ENCODE measurements around the gene PAPPA2. TPM values are rescaled to one million over a fixed set of nuclear protein-coding genes. Genes with fewer than 3 reads are reported as not detected.

The PAPPA2 gene
- polyA plus RNA-seq, 1 donor = 1.4 TPM

GRCh38 chr1:176566004-176566975, 103.3 kb downstream of the PAPPA2 start:
- Histone ChIP-seq H3K4me1 (ENCODE audit: control insufficient read depth, insufficient read depth, low read length) (no peaks in the 10 kb centered on the region), H3K27me3 (ENCODE audit: control insufficient read depth, insufficient read depth, low read length) (no peaks in the 10 kb centered on the region), H3K9me3 (ENCODE audit: control insufficient read depth, low read depth, low read length) (no peaks in the 10 kb centered on the region), H3K27ac (ENCODE audit: low read length) (no peak overlapping the region), H3K36me3 (ENCODE audit: control insufficient read depth, insufficient read depth, low read length) (no peaks in the 10 kb centered on the region), H3K4me3 (ENCODE audit: low read length) (no peak overlapping the region)
- DNase-seq = no peak
- no CpG with 5 or more reads among the region's 2 CpGs for WGBS (ENCODE audit: insufficient coverage, low lambda C conversion rate)

GRCh38 chr1:176567190-176567794, 104.3 kb downstream of the PAPPA2 start:
- Histone ChIP-seq H3K9me3 (ENCODE audit: control insufficient read depth, low read depth, low read length) (no peaks in the 10 kb centered on the region), H3K27me3 (ENCODE audit: control insufficient read depth, insufficient read depth, low read length) (no peaks in the 10 kb centered on the region), H3K27ac (ENCODE audit: low read length) (no peak overlapping the region), H3K4me3 (ENCODE audit: low read length) (no peak overlapping the region), H3K36me3 (ENCODE audit: control insufficient read depth, insufficient read depth, low read length) (no peaks in the 10 kb centered on the region), H3K4me1 (ENCODE audit: control insufficient read depth, insufficient read depth, low read length) (no peaks in the 10 kb centered on the region)
- no CpG with 5 or more reads among the region's 3 CpGs for WGBS (ENCODE audit: insufficient coverage, low lambda C conversion rate)
- DNase-seq = no peak

GRCh38 chr1:176568185-176568584, 105.2 kb downstream of the PAPPA2 start:
- WGBS (ENCODE audit: insufficient coverage, low lambda C conversion rate) = no CpG with 5 or more reads among the region's 1 CpG
- H3K36me3 ChIP-seq (ENCODE audit: control insufficient read depth, insufficient read depth, low read length) = no peaks in the 10 kb centered on the region
- H3K27ac ChIP-seq (ENCODE audit: low read length) = no peak overlapping the region

DNA sequence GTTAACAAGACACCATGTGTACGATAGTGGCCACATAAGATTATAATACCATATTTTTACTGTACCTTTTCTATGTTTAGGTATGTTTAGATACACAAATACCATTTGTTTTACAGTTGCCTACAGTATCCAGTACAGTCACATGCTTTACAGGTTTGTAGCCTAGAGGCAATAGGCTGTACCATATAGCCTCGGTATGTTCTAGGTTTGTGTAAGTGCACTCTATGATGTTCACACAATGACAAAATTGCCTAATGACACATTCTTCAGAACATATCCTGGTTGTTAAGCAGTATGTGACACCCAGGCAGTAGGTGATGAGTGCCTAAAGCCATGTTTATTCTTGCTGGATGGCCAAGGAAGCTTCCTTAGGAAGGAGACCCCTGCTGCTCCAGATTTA, 111.8 kb downstream of the PAPPA2 start:
- Histone ChIP-seq H3K27me3 (ENCODE audit: control insufficient read depth, insufficient read depth, low read length) (no peaks in the 10 kb centered on the region), H3K27ac (ENCODE audit: low read length) (no peak overlapping the region), H3K4me1 (ENCODE audit: control insufficient read depth, insufficient read depth, low read length) (no peaks in the 10 kb centered on the region), H3K4me3 (ENCODE audit: low read length) (no peak overlapping the region), H3K9me3 (ENCODE audit: control insufficient read depth, low read depth, low read length) (no peaks in the 10 kb centered on the region), H3K36me3 (ENCODE audit: control insufficient read depth, insufficient read depth, low read length) (no peaks in the 10 kb centered on the region)
- no peak for DNase-seq
- WGBS (ENCODE audit: insufficient coverage, low lambda C conversion rate) = no CpG with 5 or more reads among the region's 2 CpGs

More at GRCh38 chr1:176568185-176568584, 105.2 kb downstream of the PAPPA2 start:
- Histone ChIP-seq H3K27me3 (ENCODE audit: control insufficient read depth, insufficient read depth, low read length) (no peaks in the 10 kb centered on the region), H3K4me3 (ENCODE audit: low read length) (no peak overlapping the region), H3K9me3 (ENCODE audit: control insufficient read depth, low read depth, low read length) (no peaks in the 10 kb centered on the region), H3K4me1 (ENCODE audit: control insufficient read depth, insufficient read depth, low read length) (no peaks in the 10 kb centered on the region)
- no peak for DNase-seq

- 100% methylated on average over 1 of the region's 1 CpG for WGBS (ENCODE audit: insufficient coverage, low lambda C conversion rate)
- no peak overlapping the region for H3K4me3 ChIP-seq (ENCODE audit: low read length)
- no peak overlapping the region for H3K27ac ChIP-seq (ENCODE audit: low read length)
- H3K4me1 ChIP-seq (ENCODE audit: control insufficient read depth, insufficient read depth, low read length) = no peaks in the 10 kb centered on the region
- no peaks in the 10 kb centered on the region for H3K36me3 ChIP-seq (ENCODE audit: control insufficient read depth, insufficient read depth, low read length)
- H3K9me3 ChIP-seq (ENCODE audit: control insufficient read depth, low read depth, low read length) = no peaks in the 10 kb centered on the region
- H3K27me3 ChIP-seq (ENCODE audit: control insufficient read depth, insufficient read depth, low read length) = no peaks in the 10 kb centered on the region
- no peak for DNase-seq
These were observed 113.0 kb downstream of the PAPPA2 start for GRCh38 chr1:176575991-176576390.

DNA sequence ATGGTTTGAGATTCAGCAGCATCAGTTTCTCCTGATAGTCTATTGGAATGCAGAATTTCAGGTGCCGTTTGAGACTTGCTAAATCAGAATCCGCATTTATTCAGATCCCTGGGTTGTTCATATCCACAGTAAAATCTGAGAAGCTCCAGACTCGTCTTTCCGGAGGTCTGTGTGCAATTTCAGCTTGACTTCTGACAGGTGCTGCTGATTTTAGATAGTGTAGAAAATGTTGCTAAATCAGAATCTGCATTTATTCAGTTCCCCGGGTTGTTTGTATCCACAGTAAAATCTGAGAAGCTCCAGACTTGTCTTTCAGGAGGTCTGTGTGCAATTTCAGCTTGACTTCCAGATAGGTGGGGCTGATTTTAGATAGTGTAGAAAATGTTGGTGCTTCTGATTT, 113.7 kb downstream of the PAPPA2 start:
- WGBS (ENCODE audit: insufficient coverage, low lambda C conversion rate) = no CpG with 5 or more reads among the region's 5 CpGs
- Histone ChIP-seq H3K4me3 (ENCODE audit: low read length) (no peak overlapping the region), H3K36me3 (ENCODE audit: control insufficient read depth, insufficient read depth, low read length) (no peaks in the 10 kb centered on the region), H3K9me3 (ENCODE audit: control insufficient read depth, low read depth, low read length) (no peaks in the 10 kb centered on the region), H3K4me1 (ENCODE audit: control insufficient read depth, insufficient read depth, low read length) (no peaks in the 10 kb centered on the region), H3K27ac (ENCODE audit: low read length) (no peak overlapping the region), H3K27me3 (ENCODE audit: control insufficient read depth, insufficient read depth, low read length) (no peaks in the 10 kb centered on the region)
- no peak for DNase-seq

DNA sequence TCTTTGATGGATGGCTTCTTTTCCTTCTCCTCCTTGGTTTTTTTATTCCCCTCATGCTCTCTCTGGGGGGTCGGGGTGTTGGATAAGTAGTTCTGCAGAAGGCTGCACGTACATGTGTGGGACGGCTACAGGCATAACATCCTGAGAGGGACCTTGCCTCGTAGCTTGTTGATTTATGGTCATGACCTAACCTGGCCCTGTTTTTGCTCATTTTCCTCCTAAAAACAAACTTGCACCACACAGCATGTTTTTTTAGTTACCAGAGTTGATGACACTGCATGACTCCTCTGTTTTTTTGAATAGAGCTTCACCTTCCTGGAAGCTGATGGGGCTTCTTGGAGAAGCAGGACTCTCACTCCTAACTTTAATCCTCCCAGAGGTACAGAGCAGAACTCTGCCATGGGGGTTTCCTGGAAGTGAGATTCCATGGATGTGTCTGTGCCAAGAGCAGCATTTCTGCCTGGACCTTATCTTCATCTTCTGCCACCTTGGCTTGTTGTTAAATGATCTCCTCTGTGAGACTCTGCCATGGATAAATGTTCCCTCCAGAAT, 114.7 kb downstream of the PAPPA2 start:
- Histone ChIP-seq H3K4me1 (ENCODE audit: control insufficient read depth, insufficient read depth, low read length) (no peaks in the 10 kb centered on the region), H3K27me3 (ENCODE audit: control insufficient read depth, insufficient read depth, low read length) (no peaks in the 10 kb centered on the region), H3K36me3 (ENCODE audit: control insufficient read depth, insufficient read depth, low read length) (no peaks in the 10 kb centered on the region), H3K27ac (ENCODE audit: low read length) (no peak overlapping the region), H3K4me3 (ENCODE audit: low read length) (no peak overlapping the region), H3K9me3 (ENCODE audit: control insufficient read depth, low read depth, low read length) (no peaks in the 10 kb centered on the region)
- DNase-seq = no peak
- WGBS (ENCODE audit: insufficient coverage, low lambda C conversion rate) = no CpG with 5 or more reads among the region's 4 CpGs

DNA sequence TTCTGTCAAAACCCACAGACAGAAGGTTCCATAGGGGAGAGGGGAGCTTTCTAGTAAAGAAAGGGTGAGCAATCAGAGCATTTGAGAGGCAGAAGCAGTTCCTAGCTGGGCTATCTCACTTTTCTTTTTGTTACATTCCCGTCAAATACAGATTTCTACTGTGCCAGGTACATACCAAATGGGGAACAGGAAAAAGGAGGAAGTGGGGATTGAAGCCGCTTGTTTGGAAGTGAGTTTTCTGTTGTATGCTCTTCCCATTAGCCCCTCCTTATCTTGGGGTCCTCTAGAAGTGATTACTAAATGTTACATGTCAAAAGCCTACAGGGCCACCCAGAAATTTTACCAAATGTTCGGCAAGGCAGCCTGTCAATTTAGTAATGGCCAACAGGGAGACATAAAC, 116.1 kb downstream of the PAPPA2 start:
- Histone ChIP-seq H3K4me3 (ENCODE audit: low read length) (no peak overlapping the region), H3K4me1 (ENCODE audit: control insufficient read depth, insufficient read depth, low read length) (no peaks in the 10 kb centered on the region), H3K27ac (ENCODE audit: low read length) (no peak overlapping the region), H3K36me3 (ENCODE audit: control insufficient read depth, insufficient read depth, low read length) (no peaks in the 10 kb centered on the region), H3K9me3 (ENCODE audit: control insufficient read depth, low read depth, low read length) (no peaks in the 10 kb centered on the region), H3K27me3 (ENCODE audit: control insufficient read depth, insufficient read depth, low read length) (no peaks in the 10 kb centered on the region)
- WGBS (ENCODE audit: insufficient coverage, low lambda C conversion rate) = 83% methylated on average over 1 of the region's 3 CpGs
- no peak for DNase-seq

- Histone ChIP-seq H3K9me3 (ENCODE audit: control insufficient read depth, low read depth, low read length) (no peaks in the 10 kb centered on the region), H3K4me3 (ENCODE audit: low read length) (no peak overlapping the region), H3K4me1 (ENCODE audit: control insufficient read depth, insufficient read depth, low read length) (no peaks in the 10 kb centered on the region), H3K36me3 (ENCODE audit: control insufficient read depth, insufficient read depth, low read length) (no peaks in the 10 kb centered on the region), H3K27me3 (ENCODE audit: control insufficient read depth, insufficient read depth, low read length) (no peaks in the 10 kb centered on the region), H3K27ac (ENCODE audit: low read length) (no peak overlapping the region)
- no CpG with 5 or more reads among the region's 16 CpGs for whole genome bisulfite sequencing (ENCODE audit: insufficient coverage, low lambda C conversion rate)
- DNase-seq = no peak
These were observed 132.2 kb downstream of the PAPPA2 start for GRCh38 chr1:176595217-176595616.

- Histone ChIP-seq H3K27ac (ENCODE audit: low read length) (no peak overlapping the region), H3K4me1 (ENCODE audit: control insufficient read depth, insufficient read depth, low read length) (no peaks in the 10 kb centered on the region), H3K9me3 (ENCODE audit: control insufficient read depth, low read depth, low read length) (no peaks in the 10 kb centered on the region), H3K36me3 (ENCODE audit: control insufficient read depth, insufficient read depth, low read length) (no peaks in the 10 kb centered on the region), H3K4me3 (ENCODE audit: low read length) (no peak overlapping the region), H3K27me3 (ENCODE audit: control insufficient read depth, insufficient read depth, low read length) (no peaks in the 10 kb centered on the region)
- no CpG with 5 or more reads among the region's 3 CpGs for WGBS (ENCODE audit: insufficient coverage, low lambda C conversion rate)
- no peak for DNase-seq
These were observed 138.4 kb downstream of the PAPPA2 start for GRCh38 chr1:176601348-176601747.

Data from large intestine (tissue), 3 donors.